ENCODE measurements around the gene PRR7.
"Not testable (repeated sequence)": the region's sequence is repeated elsewhere in the genome, so short reads cannot be mapped to it uniquely, and the experiment has no call there.

The PRR7 gene

DNA sequence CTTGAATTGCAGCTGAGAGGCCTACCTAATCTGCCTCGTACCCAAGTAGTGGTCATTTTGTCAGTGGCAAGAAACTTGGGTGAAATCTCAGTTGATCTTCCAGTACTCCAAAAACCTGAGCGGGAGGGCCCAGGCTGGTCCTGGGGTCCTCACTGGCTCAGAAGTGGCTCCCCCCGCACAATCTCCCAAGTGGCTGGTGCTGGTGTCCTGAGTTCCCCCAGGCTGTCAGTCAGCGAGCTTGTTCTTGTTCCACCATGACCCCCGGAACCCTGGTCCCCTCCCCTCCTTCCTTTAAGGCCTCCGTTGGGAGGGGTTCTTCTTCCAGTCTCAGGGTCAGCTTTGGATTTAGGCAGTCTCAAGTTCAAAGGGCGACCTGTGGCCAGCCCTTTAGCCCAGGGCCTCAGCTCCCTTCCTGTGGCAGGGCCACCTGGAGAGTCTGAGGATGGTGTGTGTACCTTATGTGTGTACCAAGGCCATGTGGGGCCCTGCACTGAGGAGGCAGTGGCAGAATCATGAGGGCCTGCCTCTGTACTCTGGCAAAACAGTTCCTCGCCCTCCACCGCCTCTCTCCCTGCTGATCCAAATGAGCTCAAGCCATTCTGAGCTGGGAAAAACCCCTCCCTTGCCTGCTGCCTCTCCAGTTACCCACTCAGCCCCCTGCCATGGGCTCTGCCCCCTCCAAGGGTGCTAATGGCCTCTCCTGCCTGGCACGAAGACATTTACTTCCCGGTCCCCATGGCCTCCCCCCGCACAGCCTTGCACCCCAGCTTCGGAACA is 31.3 kb downstream of the PRR7 start:
- DNase-seq (ENCODE audit: extremely low spot score, insufficient read length, low read depth) (no peak), FAIRE-seq (no peak)

DNA sequence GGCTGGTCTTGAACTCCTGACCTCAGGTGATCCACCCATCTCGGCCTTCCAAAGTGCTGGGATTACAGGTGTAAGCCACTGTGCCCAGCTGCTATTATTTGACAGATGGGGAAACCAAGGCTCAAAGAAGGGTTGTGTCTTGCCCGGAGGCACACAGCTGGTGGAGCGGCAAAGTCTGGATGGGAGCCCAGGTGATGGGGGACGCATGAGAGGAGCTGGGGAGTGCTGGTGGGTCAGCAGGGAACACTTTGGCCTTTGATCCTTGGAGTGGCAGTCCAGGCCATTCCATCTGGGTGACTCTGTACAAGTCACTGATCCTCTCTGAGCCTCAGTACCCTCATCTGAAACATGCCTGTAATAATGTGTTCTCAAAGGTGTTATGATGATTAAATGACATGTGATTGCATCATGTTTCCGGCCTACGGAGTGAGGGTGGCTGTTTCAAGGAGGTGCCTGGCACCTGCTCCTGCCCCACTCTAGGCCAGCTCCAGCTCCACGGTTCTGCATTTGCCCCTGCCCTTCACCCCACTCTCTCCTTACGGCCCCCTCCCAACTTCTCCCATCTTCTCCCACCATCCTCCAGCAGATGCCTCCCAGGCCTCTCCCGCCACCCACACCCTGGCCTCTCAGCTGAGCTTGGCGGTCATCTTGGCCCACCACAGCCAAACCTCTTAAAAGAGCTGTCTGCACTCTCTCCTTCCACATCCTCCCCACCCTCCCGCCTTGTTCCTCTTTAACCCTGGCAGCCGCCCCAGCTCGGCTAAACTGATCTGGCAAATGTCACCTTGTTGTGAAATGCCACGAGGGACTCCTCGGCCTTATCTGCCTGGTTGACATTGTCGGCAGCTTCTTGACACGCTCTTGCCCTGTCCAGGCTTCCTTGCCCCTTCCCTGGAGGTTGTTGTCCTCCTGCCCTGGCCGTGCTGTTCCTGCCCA is 32.4 kb downstream of the PRR7 start:
- DNase-seq (ENCODE audit: extremely low spot score, insufficient read length, low read depth), result no peak

DNA sequence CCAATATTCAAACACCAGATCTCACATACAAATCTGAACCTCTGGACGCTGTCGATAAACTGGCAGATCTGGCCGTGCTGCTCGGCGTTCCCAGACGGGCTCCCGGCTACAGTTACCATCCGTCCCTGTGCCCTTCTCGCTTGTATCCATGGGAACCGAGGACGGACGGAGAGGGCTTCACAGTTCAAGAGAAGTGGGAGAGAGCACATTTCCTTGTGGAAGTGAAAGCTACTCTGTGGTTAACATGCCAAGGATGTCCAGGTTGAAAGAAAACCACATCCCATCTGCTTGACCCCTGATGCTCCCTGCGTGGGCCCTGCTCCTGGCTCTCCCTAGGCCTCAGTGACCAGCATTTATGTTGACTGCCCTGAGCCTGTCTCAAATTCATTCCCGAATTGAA is 33.2 kb downstream of the PRR7 start:
- DNase-seq (ENCODE audit: extremely low spot score, insufficient read length, low read depth) (no peak), FAIRE-seq (no peak)

More for the DNA sequence above, 32.4 kb downstream of the PRR7 start:
- no peak for FAIRE-seq

DNA sequence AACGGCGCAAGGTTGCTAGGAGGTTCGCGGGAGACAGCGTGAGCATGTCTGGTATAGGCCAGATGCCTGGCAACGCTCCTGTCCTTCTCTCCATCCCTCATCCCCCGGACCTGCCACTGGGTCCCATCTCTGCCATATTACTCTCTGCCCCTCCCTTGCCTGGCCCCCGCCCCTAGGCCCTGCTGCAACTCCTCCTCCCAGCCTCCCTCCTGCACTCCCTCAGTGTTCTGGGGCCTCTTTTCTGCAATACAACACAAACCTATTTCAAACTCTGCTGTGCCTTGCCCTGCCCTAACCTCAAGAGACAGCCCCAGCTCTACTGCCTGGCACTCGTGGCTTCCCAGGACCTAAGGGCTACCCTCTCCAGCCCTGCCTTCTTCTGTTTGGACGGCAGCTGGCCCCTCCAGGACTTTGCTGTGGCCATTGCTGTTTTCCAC is 35.8 kb downstream of the PRR7 start:
- FAIRE-seq (no peak), DNase-seq (ENCODE audit: extremely low spot score, insufficient read length, low read depth) (no peak)

DNA sequence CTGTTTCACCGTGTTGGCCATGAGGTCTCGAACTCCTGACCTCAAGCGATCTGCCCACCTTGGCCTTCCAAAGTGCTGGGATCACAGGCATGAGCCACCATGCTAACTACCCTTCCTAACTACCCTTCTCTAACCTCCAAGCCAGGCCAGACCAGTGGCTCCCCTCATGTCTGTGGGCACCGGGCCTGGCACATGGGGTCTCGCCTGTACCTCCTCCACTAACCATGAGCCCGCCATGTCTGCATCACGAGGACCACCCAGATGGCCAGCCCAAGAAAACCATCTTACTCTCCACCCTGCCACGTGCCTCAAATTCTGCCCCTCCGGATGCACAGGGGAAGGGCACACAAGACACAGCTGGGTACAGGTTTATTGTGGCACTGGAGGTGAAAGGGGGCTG is 36.4 kb downstream of the PRR7 start:
- no peak for FAIRE-seq
- DNase-seq (ENCODE audit: extremely low spot score, insufficient read length, low read depth), result no peak

DNA sequence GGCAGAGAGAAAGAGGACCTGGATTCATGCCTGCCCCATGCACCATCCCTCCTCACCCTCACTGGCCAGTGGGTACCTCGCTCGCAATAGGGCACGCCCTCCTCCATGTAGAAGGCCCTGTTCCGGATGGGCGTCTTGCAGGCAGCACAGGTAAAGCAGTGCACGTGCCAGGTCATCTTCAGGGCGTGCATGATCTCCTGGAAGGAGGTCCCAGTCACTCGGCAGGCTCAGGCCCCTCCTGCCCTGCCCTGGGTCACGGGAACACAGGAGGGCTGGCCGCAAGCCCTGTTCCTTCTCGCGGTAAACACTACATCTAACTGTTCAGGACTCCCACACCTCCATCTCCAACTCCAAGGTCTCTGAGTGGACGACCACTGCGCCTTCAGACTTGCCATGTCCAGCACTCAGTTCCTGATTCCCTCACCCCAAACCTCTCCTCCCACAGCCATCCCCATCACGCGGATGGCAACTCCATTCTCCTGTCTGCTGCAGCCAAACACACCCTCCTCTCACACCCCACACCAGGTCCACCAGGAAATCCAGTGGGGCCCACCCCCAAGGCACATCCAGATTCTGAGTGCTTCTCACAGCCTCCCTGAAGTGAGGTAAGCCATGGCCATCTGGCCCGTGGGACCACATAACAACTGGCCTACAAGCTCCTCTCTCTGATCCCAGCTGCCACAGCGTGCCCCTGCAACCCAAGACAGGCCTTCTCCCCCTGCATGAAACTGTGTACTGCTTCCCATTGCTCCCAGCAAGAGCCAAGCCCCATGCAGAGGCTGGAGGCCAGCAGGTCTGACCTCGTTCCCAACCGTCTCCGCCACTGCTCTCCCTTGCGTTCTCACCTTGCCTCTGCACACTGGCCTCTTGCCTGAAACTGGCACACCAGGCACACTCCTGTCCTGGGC is 37.6 kb downstream of the PRR7 start:
- no peak for FAIRE-seq
- DNase-seq (ENCODE audit: extremely low spot score, insufficient read length, low read depth), result no peak

DNA sequence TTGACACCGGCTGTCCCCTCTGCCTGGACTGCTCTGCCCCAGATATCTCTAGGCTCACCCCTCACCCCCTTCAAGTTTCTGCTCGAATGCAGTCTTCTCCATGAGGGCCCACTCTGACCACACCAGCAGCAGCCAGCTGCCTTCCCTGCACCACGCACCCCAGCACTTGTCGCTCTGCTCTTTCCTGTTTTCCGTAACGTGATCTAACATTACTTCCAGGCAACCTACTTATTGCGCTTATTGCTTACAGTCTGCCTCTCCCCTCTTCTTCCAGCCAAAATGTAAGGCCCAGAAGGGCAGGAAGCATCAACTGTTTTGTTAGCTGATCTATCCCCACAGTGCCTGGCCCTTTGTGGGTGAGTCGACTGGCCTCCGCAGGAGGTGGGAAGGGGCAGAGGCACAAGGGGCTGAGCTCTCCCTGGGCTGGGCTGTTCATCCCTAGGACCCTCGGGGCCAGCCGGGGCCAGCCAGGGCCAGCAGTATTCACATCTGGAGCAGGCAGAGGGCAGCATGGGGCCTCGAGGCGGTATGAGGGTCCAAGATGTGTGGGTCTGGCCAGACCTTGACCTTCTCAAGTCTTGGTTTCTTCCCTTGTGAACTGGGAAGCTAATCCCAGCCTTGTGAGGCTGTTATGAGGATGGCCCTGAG is 38.4 kb downstream of the PRR7 start:
- no peak for DNase-seq (ENCODE audit: extremely low spot score, insufficient read length, low read depth)
- no peak for FAIRE-seq

DNA sequence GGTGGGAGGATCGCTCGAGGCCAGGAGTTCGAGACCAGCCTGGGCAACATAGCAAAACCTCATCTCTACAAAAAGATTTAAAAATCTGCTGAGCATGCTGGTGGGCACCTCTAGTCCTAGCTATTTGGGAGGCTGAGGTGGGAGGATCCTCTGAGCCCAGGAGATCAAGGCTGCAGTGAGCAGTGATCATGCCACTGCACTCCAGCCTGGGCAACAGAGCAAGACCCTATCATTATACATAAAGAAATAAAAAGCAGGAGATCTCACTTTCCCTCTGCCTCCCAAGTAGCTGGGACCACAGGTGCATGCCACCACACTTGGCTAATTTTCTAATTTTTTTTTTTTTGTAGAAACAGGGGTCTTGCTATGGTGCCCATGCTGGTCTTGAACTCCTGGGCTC is 39.1 kb downstream of the PRR7 start:
- not testable (repeated sequence) for FAIRE-seq; DNase-seq (ENCODE audit: extremely low spot score, insufficient read length, low read depth)

DNA sequence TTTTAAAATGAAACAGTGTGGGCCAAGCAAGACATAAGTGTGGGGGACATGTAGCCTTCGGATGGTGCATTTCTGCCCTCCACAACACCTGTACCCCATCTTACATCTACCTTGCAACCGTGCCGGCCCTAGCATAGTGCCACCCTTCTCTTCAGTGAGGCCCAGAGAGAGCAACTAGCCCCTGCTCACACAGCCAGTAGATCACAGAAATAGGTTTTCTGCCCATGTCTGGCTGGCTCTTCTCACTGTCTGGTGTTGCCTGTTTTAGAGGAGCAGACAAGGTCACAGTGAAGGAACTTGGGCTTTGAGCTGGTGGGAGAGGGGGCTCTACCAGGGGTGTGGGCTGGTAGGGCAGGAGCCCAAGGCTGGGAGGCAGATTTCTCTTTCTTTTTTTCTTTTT is 39.6 kb downstream of the PRR7 start:
- FAIRE-seq (no peak), DNase-seq (ENCODE audit: extremely low spot score, insufficient read length, low read depth) (no peak)

DNA sequence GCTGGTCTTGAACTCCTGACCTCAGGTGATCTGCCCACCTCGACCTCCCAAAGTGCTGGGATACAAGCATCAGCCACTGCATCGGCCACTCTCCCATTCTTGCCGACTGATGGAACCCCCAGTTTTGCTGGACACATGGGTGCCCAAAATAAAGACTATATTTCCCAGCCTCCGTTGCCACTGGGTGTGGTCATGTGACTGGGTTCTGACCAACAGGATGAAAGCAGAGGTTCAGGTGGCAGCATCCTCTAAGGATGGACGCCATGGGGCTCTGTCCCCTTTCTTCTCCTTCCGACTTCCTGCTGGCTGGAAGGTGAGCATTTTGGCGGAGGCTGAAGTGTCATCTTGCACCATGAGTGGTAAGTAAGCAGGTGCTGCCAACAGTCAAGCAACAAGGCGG is 40.5 kb downstream of the PRR7 start:
- no peak for FAIRE-seq
- no peak for DNase-seq (ENCODE audit: extremely low spot score, insufficient read length, low read depth)

DNA sequence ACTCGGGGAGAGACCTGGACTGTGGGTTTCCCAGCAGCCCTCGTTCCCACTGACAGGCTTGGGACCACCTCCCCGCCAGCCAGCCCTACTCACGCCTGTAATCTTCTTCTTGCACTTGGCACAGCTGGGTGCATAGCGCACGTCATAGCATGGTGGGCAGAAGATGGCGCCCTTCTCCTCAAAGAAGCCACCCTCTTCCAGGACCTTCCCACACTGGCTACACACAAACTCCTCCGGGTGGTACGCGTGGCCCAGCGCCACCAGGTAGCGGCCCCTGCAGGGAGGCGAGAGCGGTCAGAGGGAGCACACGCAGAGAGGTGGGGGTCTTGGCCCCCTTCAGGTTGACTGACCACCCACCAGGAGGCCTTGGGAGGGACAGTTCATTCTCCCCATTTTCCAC is 41.4 kb downstream of the PRR7 start:
- DNase-seq (ENCODE audit: extremely low spot score, insufficient read length, low read depth) (no peak), FAIRE-seq (no peak)

DNA sequence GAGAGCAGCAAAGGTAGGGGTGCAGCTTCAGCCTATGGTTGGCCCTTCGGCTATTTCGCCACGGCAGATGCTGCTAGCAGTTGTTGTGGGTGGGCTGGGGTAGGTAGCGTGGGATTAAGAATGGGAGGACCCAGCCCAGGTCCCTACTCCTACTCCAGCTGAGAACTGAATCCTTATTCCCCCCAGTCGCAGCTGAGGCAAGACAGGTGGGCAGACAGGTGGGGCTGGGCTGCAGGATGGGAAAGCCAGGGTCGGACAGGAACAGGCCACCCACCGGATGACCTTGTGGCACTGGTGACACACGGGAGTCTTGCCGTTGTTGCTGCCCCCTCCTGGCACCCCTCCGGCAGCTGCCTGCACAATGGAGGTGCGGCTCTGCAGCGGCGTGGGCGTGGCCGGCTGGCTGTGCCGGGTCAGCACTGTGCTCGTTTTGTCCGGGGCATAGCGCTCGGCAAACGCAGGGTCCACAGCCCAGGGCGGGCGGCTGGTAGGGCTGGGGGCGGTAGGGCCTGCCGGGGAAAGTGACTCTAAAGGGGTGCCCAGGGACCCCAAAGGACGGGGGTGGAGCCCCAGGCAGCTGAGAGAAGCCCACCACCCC is 42.6 kb downstream of the PRR7 start:
- FAIRE-seq (no peak), DNase-seq (ENCODE audit: extremely low spot score, insufficient read length, low read depth) (no peak)

DNA sequence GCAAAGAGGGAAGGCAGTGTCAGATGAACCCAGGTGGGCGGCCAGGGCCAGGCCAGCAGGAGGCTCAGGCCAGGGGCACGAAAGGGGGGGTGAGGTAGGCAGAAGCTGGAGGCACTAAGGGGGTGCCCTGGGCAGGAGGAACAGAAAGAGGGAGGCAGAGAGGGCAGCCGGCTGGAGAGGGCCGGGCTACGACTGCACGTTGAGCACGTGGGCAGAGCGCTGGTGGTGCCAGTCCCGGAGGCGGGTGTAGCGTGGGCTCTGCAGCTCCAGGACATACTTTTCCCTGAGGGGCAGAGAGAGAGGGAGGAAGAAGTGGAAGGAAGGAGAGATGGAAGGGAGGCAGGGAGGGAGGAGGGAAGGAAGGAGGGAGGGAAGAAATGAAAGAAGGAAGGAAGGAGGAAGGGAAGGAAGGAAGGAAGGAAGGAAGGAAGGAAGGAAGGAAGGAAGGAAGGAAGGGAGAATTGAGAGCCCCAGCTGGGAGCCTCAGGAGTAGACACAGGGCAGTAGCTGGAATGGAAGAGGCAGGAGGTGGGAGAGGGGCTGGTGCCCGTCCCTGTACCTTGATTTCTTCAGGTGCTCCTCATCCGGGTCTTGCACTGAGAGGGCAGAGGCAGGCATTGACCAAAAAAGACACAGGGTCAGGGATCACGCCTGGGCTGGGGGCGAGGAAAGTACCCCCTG is 43.8 kb downstream of the PRR7 start:
- DNase-seq (ENCODE audit: extremely low spot score, insufficient read length, low read depth) (no peak), FAIRE-seq (no peak)

DNA sequence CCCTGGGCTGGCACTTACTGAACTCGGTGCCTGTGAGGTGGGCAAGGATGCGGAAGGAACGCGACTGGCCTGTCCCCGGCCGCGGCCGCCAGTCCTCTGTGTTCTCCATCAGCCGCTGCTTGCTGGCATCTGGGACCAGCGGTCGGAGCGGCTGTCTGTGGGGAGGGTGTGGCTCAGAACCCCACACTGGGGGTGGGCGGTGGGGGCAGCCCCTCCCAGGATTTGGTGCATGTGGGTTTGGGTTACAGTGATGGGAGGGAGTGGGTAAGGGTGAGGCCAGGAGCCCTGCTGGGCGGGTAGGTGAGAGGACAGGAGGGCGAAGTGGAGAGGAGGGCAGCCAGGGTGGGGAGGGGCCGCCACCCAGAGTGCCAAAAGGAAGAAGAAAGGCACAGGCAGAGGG is 44.4 kb downstream of the PRR7 start:
- no peak for FAIRE-seq

DNA sequence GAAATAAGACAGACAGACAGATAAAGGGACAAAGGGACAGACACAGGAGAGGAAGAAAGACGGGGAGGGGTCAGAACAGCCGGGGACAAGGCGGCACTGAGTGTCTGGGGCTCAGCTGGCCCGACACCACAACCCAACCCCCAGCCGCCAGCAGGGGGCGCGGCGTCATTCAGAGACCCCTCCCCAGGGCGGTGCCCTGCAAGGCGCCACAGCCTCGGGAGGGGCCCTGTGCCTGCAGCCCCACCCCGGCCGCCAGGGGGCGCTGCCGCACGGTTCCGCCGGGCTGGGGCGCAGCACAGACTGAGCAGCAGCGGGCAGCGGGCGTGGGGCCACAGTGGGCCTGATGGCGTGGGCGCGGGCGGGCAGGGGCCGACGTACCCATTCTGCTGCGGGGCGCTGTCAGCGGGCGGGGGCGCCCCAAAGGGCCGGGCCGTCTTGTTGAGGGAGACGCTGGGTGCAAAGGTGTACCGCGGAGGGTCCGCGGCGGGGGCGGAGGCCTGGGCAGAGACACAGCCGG is 44.9 kb downstream of the PRR7 start:
- no peak for DNase-seq (ENCODE audit: extremely low spot score, insufficient read length, low read depth)

More for the DNA sequence above, 44.4 kb downstream of the PRR7 start:
- DNase-seq (ENCODE audit: extremely low spot score, insufficient read length, low read depth), result no peak

DNA sequence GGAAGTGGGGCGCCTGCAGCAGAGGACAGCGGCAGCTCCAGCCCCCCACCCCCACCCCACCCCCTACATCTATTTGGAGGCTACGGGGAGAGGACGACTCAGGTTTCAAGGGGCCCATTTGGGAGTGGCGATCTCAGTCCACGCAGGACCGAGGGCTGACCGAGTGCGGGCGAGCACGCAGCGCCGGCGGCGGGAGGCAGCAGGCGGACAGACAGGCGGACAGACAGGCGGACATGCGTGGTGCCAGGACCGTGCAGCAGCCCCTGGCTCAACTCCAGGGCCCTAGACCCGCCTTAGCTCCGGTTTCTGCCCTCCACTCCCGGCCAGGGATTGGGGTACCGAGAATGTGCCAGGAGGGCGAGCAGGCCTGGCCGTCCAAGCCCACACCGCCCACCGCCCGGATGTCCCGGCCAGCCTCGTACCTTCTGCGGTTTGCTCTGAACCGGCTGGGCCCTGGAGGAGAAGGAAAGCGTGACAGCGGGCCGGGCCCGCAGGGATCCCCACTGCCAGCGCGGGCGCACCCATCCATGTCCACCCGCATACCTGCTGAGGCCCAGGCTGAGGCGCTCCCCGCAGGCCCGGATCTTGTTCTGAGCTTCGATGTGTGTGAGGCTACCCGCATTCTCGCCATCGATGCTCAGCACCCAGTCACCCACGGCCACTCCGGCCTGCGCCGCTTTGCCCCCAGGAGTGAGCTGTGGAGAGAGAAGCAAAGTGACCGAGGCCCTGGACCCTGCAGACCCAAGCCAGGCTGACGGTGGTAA is 45.6 kb downstream of the PRR7 start:
- FAIRE-seq (no peak), DNase-seq (ENCODE audit: extremely low spot score, insufficient read length, low read depth) (no peak)

More for the DNA sequence above, 44.9 kb downstream of the PRR7 start:
- no peak for FAIRE-seq

DNA sequence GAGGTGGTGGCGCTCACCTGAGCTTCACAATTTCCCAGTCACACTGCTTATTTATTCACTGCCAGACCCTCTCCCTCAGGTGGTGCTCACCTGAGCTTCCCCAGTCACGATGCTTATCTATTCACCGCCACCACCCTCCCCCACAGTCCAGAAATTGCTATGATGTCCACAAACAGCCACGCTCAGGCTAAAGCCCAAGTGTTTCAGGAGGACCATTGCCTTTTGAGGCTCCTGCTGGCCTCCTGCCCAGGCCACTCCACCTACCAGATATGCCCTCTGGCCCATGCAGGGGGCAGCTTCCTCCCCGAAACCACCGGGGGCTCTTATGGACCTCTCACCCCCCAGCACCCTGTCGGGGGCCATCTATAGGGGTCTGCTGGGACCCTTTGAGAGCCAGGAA is 46.2 kb downstream of the PRR7 start:
- FAIRE-seq (no peak), DNase-seq (ENCODE audit: extremely low spot score, insufficient read length, low read depth) (no peak)

Data from GM18507 (cell line).